ENCODE measurements around the gene TAL1. TPM values are rescaled to one million over a fixed set of nuclear protein-coding genes. Genes with fewer than 3 reads are reported as not detected.

TAL1 gene
- polyA plus RNA-seq, 10 donors, result 2.6 to 5.0 (median 3.7) TPM

DNA sequence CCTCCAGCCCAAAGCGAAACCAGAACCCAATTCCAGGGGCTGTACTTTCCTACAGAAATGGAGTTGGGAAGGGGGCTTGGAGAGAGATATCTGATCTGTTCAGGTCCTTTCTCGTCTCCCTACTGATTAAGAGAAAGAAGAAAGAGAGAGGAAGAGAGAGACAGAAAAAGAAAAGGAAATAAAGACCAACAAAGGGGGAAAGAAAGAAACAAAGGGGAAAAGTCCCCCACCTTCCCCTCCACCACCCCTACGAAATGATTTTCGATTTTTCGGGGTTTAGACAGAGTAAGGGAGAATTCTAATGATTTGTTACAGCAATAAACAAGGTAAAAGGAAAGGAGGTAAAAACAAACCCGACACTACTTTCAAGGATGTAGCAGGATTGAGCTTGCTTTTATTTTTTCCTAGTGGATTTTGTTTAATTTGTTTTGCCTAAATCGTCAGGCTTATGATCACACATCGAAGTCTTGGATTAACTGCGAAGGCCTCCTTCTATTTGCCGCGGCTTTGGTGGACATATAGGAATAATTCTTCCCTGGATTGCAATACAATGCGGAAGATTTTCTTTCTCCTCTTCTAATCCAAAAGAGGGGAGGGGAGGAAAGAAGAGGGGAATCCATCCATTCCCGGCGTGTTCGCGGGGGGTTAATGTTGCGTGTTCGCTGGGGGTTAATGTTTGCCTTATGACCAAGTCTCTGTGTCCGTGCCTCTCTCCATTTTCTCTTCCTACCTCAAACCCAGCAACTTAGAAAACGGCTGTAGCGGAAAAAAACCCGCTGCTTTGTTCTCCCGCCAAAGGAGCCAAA, 1.9 kb downstream of the TAL1 start:
- DNase-seq, result peak in 1 of 3 donors; percentile 73

DNA sequence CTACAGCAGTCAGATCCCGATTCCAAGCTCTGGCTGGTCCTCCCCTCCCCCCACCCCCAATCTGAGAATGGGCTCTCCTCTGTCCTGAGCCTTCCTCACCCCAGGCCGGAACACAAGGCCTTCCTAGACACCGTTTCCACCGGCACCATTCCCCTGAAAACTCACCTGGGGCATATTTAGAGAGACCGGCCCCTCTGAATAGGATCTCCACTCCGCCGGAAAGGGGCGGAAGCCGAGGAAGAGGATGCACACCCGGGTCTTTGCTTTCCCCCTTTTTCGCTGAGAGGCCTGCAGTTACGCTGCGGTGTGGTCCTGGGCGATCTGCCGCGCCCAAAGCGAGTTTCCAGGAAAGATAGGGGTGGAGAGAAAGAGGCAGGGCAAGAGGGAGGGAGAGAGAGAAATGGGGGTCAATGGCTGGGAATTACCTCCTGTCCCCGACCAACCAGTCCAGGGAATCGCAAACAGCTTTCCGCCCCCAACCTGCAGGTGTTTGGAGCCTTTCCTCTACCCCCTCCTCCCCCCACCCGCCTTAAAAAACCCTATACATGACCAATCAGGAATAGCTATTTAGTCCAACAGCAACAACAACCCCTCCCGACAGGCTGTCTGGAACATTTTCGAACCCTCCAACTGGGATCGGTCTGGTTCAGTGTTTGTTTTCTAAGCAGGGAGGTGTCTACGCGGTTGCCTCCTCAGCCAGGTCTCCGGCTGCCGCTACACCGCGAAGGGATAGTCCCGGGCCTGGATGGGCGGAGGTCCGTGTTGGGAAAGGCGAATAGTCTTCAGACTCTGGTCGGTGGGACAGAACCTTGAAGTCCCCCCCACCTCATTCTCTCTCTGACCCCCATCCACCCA, 2.8 kb downstream of the TAL1 start:
- peak in 1 of 3 donors; percentile 54 for DNase-seq

DNA sequence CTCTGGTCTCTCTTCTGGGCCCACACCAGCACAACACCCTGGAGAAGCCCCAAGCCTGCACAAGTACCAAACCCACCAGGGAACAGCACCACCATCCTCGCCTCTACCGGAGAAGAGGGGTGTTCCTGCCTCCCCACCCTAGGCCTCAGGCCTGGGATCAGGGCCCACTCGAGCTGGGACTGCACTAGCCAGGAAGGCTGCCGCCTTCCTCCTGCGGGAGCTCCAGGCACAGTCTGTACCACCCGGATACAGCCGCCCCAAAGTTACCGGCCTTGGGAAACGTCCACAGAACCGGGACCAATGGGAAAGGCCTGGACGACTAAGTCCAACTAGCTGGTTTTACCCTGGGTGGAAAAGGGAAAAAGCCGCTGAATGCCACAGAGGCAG, 3.4 kb downstream of the TAL1 start:
- DNase-seq, result no peak

DNA sequence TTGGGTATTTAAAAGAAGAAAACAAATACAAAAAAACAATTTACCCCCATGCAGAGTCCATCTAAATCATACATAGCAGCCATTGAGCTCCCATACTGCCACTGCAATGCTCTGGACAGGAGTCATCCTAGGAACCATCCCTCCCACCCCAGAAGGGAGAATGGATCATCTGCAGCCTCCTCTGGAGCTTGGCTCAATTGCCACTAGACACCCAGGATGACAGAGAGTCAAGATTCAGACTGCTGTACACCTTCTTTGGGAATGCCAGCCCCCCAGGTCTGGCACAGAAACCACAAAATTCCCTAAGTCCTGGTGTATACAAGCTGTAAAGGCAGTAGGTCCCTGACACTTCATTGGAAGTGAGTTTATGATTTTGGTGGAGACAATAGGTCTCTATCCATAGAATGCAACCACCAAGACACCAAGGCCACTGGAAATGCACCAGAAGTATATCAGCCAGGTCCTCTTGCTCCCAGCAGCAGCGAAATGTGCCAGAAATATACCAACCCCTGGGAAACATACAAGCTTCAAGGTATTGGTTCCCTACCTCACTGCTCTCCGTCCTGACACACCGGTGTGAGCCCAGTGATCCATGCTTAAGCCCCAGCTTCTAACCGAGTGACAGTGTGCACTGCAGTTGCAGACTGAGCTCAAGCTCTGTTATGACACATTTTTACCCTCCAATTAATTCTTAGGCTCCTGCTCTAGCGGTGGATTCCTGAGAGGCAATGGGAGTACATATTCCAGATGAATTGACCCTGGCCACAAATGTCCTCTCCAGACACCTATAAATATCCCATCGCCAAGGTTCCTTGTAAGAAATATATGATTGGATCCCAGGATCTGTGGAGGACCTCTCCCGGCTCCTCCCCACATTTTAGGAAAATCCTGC, 4.4 kb downstream of the TAL1 start:
- no peak for DNase-seq

DNA sequence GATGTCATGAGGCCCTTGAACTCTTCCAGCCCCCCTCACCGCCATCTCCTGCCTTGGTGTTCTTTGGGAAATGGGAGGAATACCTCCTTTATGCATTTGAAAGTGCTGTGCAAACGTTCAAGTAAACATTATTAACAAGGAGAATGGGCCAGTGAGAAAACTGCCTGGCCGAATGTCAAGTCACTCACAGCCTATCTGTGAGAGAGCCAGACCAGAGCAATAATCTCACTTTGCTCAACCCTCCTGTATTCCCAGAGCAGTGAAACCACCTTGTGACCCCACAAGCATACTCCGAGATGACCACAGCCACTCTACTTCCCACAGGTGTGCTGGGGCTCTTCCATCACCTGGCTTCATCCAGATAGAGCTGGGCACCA, 5.2 kb downstream of the TAL1 start:
- DNase-seq, result no peak

DNA sequence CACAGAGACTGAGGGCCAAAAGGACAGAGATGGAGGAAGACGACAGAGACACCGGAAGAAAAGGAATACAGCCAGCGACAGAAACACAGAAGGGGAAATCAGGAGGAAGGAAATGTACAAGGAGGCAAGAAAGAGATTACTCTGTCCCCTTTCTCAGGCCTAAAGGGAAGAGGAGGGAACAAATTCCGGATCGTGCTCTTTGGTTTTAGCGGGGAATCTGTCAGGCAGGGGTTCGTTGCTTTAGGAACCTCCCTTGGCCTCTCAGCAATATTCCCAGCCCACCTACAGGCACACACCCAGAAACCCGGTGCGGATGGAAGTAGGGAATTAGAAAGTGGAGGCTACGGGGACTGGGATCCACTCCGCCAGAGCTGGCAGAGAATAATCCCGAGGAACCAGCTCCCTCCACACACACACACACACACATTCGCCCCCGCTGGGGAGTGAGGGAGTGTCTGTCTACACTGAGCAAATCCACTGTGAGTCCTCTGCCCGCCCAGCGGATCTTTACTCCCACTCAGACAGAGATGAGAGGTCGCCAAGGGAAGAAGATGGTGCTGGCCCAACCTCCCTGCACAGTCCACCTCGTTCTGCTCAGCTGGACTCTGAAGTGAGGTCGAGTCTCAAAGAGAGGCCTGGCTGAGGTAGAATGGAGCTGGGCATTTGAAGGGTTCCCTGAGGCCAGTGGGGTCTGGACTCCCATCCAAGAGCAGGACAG, 5.7 kb downstream of the TAL1 start:
- no peak for DNase-seq

DNA sequence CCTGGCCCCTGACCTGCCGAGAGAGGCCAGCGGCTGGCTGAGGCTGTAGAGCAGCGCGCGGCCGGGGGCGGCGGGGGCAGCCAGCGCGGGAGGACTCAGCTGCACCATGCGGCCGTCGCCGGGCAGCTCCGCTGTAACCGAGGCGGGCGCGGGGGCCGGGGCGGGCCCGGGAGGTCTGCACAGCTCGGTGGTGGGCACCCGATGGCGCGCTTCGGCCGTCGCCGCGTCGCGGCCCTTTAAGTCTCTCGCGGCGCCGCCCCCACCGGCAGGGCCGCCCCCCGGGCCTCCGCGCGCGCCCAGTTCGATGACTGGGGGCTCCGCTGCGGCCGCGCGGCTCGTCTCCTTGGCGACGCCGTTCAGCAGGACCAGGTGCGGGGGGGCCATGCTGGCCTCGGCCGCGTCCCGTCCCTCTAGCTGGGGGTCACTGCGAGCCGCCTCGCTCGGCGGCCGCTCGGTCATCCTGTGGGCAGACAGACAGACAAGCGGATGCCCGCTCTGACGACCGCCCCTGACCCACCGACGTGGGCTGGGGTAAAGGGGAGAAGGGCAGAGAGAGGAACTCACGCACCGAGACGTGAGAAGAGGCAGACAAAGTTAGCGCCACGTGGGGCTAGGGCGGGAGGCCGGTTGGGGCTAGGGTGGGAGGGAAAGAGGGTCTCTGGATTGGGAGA, 6.5 kb downstream of the TAL1 start:
- DNase-seq, result peak in 1 of 3 donors; percentile 33

DNA sequence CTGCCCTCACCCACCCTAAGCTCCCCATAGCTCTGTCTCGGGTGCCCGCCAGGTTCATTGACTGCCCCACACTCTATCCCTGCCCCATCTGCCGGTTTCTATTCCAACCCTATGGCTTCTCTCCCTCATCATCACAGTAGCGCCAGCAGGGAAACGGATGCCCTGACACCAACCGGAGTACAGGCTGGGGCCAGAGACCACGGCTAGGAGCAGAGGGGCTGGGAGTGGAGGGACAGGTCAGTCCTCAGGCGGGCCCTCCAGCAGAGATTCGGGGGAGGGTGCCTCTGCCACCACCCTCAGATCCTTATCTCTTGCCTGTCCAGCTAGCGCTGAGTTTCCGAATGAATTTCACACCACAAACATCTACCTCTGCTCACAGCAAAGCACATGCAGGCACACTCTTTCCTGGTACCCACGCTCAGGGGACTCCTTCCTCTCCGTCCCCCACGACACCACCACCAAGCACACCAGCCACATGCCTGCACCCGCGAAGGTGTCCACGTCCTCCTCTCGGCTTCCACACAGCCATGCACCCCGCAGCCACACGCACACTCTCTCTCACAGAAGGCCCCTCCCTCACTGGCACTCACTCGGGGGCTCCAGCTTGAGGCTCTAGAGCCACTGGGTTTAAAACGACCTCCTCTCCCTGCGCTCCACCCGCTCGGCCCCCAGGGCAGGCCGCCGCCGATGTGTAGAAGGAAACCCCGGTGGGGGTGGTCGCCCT, 7.2 kb downstream of the TAL1 start:
- no peak for DNase-seq

DNA sequence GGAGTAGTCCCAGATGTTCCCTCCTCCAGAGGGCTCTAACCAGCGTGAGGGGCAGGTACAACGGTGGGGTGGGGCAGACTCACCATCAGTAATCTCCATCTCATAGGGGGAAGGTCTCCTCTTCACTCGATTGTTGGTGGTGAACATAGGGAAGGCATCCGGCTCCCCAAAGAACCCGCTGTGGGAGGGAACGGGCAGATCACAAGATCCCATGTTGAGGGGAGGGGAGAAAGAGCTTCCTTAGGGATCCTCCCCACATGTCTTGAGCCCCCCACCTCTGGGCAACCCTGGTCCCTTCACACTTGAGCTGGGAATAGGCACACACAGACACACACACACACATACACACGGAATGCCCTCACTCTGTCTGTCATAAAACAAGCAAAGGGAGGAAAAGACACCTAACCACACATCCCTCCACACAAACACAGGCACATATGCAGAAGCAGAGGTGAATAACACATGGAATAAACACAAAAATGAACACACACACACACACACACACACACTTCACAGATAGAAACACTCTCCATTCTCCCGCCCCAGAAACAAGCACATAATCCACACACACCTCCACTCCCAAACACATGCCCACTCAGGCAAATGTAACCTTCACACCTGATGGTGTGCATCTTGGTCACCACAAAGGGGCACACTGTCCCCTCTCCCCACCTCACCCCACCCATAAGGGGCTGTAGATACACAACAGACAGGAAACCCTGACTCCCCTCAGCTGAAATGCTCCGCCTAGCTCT, 7.9 kb downstream of the TAL1 start:
- no peak for DNase-seq

DNA sequence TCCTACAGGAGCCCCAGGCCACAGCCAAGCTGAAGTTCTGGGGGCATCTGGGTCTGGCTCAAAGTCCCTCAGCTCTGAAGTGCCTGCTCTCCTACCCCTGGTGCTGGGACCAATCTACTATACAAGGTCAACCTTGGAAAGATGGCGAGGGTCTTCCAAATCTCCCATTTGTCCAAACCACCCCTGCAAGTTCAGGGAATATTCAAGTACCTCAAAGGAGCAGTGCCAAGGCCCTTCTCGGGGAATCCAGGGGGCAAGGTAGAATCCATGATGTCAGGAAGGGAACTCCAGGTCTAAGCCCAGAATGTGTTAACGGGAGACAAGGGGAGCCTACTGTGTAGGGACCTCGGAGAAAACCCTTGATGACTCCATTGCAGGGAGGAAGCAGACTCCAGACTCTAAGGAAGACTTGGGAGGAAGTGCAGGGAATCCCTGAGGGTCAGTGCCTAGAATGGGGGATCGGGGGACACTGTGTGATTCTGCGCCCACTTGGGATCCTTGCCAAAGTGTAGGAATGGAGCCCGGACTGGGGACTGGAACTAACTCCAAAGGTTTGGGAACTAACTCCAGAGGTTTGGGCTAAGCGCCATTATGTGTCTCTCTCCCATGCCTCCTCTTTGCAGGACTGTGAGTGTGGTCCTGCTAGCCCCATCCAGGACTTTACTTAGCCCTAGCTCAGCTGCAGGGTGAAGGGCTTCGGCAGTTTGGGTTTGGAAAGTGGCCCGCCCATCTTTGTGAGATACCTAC, 8.7 kb downstream of the TAL1 start:
- DNase-seq, result no peak

DNA sequence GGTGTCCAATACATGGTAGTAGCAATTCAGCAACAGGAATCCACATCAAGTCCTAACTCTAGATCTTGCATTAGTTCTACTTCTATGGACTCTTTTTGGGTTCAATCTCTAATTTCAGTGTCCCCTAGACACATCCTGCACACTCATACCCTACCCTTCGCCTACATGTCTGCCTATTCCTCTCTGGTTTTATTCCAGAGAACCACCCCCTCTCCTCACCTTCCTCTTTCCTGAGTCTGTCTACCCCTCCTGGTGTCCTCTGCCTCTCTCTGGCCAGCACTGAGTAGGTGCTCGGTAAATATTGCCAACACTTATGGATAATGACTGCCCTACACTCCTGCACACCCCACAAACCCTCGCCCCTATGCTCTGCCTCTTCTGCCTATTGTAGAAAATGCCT, 9.5 kb downstream of the TAL1 start:
- no peak for DNase-seq

DNA sequence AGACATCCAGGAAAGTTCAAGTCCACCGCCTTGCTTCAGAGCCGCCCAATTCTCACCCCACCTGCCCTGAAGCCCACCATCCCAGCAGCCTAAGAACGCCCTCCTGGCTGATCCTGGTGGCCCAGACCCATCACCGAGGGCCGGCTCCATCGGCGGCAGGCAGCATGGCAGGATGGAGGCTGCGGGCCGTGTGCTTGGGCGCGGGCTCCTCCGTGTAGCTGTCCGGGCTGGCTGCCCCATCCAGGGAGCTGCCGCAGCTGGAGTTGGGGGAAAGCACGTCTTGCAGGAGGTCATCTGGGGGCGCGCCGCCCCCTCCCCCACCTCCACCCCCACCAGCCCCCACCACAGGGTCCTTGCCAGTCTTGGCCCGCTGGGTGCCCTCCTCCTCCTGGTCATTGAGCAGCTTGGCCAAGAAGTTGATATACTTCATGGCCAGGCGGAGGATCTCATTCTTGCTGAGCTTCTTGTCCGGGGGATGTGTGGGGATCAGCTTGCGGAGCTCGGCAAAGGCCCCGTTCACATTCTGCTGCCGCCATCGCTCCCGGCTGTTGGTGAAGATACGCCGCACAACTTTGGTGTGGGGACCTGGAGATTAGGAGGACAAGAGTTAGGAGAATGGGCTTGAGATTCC, 12.3 kb downstream of the TAL1 start:
- DNase-seq, result no peak

DNA sequence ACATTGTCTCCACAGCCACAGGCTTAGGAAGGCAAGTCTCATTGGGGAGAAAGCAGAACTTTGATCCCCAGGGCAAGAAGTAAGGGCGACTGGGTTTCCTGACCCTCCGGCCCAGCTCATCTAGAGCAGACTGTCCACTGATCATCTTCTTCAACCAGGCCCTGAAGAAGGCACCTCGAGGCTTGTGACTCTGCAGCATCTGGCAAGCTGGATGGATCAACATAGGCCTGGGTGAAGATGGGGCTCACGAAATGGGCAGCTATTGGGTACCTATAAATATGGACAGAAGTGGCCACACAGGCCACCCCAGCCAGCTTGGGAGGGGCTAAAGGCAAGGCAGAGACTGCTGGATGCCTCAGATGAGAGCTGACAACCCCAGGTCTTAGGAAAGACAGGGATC, 13.0 kb downstream of the TAL1 start:
- DNase-seq, result no peak

DNA sequence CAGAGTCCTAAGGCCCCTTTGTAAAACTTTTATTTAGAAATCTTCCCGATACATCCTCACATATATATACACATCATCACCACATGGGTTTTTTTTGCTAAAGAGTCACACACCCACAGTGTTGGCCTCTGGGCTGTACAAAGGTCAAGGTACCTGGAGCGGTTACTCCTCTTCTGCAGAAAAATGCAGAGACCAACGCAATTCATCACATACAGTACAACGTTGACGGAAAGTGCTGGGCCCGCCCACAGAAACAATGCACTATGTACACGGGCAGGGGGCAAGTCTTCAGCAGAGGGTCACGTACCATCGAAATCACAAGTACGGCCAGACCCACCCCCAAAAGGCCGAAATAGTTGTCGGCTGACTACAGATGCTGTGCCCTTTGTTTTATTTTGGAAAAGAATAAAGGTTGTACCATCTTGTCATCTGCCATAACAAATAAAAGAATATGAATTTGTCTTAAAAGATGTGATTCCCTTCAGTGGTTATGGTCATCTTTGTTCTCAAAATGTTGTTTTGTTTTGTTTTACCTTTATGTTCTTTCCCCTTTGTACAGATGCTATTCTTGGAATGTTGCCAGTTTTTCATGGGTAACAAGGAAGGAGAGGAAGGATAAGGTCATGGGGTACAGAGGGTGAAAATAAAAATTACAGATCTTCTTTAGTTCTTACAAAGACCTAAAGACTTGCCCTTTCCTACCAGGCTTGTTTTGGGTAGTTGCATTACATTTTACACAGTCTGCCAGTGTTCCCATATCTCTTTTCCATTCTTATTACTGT, 15.6 kb downstream of the TAL1 start:
- no peak for DNase-seq

DNA sequence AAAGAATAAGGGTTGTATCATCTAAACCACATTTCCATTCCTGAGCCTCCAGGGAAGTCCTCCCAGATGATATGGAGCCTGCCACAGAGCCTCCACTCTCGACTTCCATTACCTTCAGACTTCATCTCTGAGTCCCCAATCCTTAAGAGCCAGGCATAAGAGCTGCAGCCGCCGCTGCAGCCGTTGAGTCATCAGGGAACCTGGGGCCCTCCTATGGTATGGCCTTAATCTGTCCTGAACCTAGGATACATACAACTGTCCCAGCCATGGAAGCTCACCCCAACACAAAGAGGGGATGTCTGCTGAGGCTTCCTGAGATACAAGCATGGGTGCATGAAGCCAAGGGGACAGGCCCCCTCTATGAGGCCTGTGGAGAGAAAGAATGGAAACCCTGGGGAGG, 16.3 kb downstream of the TAL1 start:
- DNase-seq, result no peak

DNA sequence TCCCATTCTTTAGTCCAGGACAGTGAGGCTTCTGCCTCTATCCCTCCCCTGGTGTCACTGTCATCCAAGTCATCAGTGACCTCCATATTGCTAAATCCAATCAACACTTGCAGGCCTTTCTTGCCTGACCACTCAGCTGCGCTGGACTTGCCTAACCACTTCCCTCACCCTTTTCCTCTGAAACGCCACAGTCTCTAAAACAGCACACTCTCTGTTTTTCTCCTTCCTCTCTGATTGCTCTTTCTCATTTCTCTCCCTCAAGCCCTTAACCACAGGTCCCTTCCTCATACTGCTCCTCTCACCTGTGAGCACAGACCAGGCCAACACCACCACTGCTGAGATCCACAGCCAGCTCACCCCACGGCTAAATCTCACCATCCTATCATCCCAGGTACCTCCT, 17.5 kb downstream of the TAL1 start:
- no peak for DNase-seq

DNA sequence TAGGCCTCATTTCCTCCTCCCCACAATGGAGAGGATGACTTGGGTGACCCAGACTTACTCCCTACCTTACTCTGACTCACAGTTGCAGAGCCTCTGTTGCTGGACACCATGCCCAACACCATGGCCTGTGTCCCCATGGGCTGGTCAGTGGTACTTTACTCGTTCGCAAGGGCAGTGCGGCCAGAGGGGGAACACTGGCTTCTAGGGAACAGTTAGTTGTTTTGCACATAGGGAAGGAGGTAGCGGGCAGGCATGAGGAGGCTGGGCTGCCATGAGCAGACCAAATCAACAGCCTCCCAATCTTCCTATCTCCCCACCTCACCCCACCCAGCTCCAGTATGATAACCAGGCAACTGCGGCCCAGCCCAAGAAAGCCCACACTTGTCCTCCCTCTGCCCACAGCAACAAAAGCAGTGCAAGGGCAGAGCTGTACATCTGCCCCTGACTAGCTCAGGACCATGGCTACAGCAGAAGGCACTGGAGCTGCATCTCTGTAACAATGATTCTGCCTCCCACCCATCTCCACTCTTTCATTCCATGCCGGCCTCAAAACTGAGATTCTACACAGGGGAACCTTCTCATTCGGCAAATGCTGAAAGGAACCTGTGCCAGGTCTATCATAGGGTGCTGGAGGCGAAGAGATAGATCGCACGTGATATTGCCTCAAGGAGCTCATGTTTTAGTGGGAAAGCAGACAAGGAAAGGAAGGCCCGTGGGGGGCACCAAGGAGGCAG, 18.6 kb downstream of the TAL1 start:
- no peak for DNase-seq

All from muscle of back (tissue), 11 donors.